ENCODE measurements around the gene APBA2.

- TF ChIP-seq, protein P1, sequence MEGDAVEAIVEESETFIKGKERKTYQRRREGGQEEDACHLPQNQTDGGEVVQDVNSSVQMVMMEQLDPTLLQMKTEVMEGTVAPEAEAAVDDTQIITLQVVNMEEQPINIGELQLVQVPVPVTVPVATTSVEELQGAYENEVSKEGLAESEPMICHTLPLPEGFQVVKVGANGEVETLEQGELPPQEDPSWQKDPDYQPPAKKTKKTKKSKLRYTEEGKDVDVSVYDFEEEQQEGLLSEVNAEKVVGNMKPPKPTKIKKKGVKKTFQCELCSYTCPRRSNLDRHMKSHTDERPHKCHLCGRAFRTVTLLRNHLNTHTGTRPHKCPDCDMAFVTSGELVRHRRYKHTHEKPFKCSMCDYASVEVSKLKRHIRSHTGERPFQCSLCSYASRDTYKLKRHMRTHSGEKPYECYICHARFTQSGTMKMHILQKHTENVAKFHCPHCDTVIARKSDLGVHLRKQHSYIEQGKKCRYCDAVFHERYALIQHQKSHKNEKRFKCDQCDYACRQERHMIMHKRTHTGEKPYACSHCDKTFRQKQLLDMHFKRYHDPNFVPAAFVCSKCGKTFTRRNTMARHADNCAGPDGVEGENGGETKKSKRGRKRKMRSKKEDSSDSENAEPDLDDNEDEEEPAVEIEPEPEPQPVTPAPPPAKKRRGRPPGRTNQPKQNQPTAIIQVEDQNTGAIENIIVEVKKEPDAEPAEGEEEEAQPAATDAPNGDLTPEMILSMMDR (IDR thresholded peaks at IDR 0.05; ENCODE audit: borderline replicate concordance, extremely low read depth, low read length, poor library complexity, severe bottlenecking), result no peak
- TF ChIP-seq EZH2 (IDR thresholded peaks at IDR 0.05; ENCODE audit: borderline replicate concordance, low read depth, low read length, severe bottlenecking), result no peak
These were observed 178.5 kb downstream of the APBA2 start for GRCh38 chr15:29064290-29064689.

All from DND-41 (cell line).